Effector memory CD4-positive, alpha-beta T cell (primary cell): ENCODE data around the gene DENND2C.

ENCODE experiments used
- DNase-seq, 3 donors: peaks; one replicate each; pipeline ENCODE4 v3.0.0-alpha.2; 2020
- H3K27ac ChIP-seq: 2 replicates; pipeline ENCODE4 v1.7.0; 2013; ENCODE audit warnings: mild to moderate bottlenecking, low read length, moderate library complexity; ENCODE audit not compliant: insufficient read depth, poor library complexity, severe bottlenecking
- H3K27me3 ChIP-seq: replicated peaks from 2 replicates; pipeline ENCODE4 v1.7.0; 2013; ENCODE audit warnings: mild to moderate bottlenecking, low read length; ENCODE audit not compliant: insufficient read depth, control insufficient read depth, poor library complexity, severe bottlenecking
- H3K36me3 ChIP-seq: 2 replicates; pipeline ENCODE4 v1.7.0; 2013; ENCODE audit warnings: mild to moderate bottlenecking, low read length, moderate library complexity; ENCODE audit not compliant: control insufficient read depth, insufficient read depth
- H3K4me1 ChIP-seq: 2 replicates; pipeline ENCODE4 v1.7.0; 2013; ENCODE audit warnings: low read length, mild to moderate bottlenecking; ENCODE audit not compliant: control insufficient read depth, insufficient read depth, poor library complexity, severe bottlenecking
- H3K4me3 ChIP-seq: 2 replicates; pipeline ENCODE4 v1.7.0; 2013; ENCODE audit warnings: low read length, low read depth, mild to moderate bottlenecking; ENCODE audit not compliant: insufficient read depth, poor library complexity, severe bottlenecking
- H3K9me3 ChIP-seq: 2 replicates; pipeline ENCODE4 v1.7.0; 2013; ENCODE audit warnings: mild to moderate bottlenecking, low read length, moderate library complexity; ENCODE audit not compliant: control insufficient read depth

Gene DENND2C

DNA sequence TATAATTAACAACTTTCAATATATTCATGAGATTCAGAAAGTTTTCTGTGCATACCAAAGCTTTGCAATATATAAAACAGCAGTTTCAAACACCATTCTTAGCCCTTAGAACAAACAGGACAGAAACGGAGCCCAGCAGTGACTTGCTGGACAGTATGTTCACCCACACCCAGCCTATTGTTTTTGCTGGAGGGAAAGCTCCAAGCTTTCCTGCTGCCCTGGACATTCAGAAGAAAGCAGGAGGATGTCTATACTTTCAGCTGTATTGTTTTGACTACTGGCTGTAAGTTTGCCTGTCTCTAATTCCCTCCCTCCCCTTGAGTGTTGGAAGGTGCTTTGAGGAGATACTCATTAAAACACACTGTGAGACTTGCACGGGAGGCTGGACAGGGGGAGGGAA lies 9.6 kb downstream of the DENND2C start:
- Histone ChIP-seq H3K27me3 (no peaks in the 10 kb centered on the region), H3K4me1 (no peaks in the 10 kb centered on the region), H3K4me3 (no peak overlapping the region), H3K27ac (no peak overlapping the region), H3K36me3 (no peaks in the 10 kb centered on the region), H3K9me3 (no peaks in the 10 kb centered on the region)
- no peak for DNase-seq

DNA sequence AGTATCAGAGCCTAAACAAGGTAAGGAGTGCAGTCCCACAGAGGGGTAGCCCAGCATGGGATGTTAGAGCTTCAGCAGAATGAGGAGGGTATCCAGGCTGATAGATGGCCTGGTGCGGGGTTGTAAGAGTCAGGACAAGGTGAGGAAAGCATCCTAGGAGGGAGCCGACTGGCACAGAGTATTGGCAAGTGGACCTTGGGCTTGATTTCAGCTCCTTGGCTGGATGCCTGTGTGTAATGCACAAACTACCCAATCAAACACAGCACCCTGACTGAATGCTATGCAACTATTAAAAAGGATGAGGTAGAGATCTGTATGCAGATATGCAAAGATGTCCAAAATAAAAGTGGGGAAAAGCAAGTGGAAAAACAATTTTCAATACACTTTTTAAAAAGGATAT lies 18.0 kb downstream of the DENND2C start:
- Histone ChIP-seq H3K27ac (no peak overlapping the region), H3K36me3 (no peaks in the 10 kb centered on the region), H3K27me3 (no peaks in the 10 kb centered on the region)

GRCh38 chr1:114648503-114648902 lies 21.3 kb downstream of the DENND2C start:
- H3K9me3 ChIP-seq: no peaks in the 10 kb centered on the region
- no peaks in the 10 kb centered on the region for H3K36me3 ChIP-seq
- H3K4me3 ChIP-seq: no peak overlapping the region
- H3K27me3 ChIP-seq: no peaks in the 10 kb centered on the region
- H3K27ac ChIP-seq: no peak overlapping the region
- no peak for DNase-seq
- no peaks in the 10 kb centered on the region for H3K4me1 ChIP-seq

More for the DNA sequence above, 18.0 kb downstream of the DENND2C start:
- H3K4me3 ChIP-seq: no peak overlapping the region
- no peak for DNase-seq
- H3K9me3 ChIP-seq: no peaks in the 10 kb centered on the region
- no peaks in the 10 kb centered on the region for H3K4me1 ChIP-seq

- H3K4me3 ChIP-seq: no peak overlapping the region
- no peaks in the 10 kb centered on the region for H3K9me3 ChIP-seq
- H3K27ac ChIP-seq: no peak overlapping the region
- H3K36me3 ChIP-seq: no peaks in the 10 kb centered on the region
- no peak for DNase-seq
- H3K4me1 ChIP-seq: no peaks in the 10 kb centered on the region
- H3K27me3 ChIP-seq: no peaks in the 10 kb centered on the region
These were observed 28.5 kb downstream of the DENND2C start for GRCh38 chr1:114641377-114641776.

- no peak overlapping the region for H3K4me3 ChIP-seq
- H3K27me3 ChIP-seq: no peaks in the 10 kb centered on the region
- DNase-seq: no peak
- H3K36me3 ChIP-seq: no peaks in the 10 kb centered on the region
- no peak overlapping the region for H3K27ac ChIP-seq
- H3K9me3 ChIP-seq: no peaks in the 10 kb centered on the region
- no peaks in the 10 kb centered on the region for H3K4me1 ChIP-seq
These were observed 30.9 kb downstream of the DENND2C start for GRCh38 chr1:114638910-114639309.

GRCh38 chr1:114632427-114632826 lies 37.4 kb downstream of the DENND2C start:
- Histone ChIP-seq H3K4me1 (no peaks in the 10 kb centered on the region), H3K27ac (no peak overlapping the region), H3K4me3 (no peak overlapping the region), H3K27me3 (no peaks in the 10 kb centered on the region), H3K36me3 (no peaks in the 10 kb centered on the region), H3K9me3 (no peaks in the 10 kb centered on the region)
- no peak for DNase-seq

GRCh38 chr1:114627107-114627506 lies 42.7 kb downstream of the DENND2C start:
- Histone ChIP-seq H3K4me1 (no peaks in the 10 kb centered on the region), H3K9me3 (no peaks in the 10 kb centered on the region), H3K27ac (no peak overlapping the region), H3K36me3 (no peaks in the 10 kb centered on the region), H3K27me3 (no peaks in the 10 kb centered on the region), H3K4me3 (no peak overlapping the region)
- DNase-seq: no peak

- DNase-seq: no peak
- no peaks in the 10 kb centered on the region for H3K36me3 ChIP-seq
- no peaks in the 10 kb centered on the region for H3K27me3 ChIP-seq
- no peaks in the 10 kb centered on the region for H3K9me3 ChIP-seq
- no peak overlapping the region for H3K4me3 ChIP-seq
- H3K27ac ChIP-seq: no peak overlapping the region
- no peaks in the 10 kb centered on the region for H3K4me1 ChIP-seq
These were observed 46.5 kb downstream of the DENND2C start for GRCh38 chr1:114623364-114623763.

DNA sequence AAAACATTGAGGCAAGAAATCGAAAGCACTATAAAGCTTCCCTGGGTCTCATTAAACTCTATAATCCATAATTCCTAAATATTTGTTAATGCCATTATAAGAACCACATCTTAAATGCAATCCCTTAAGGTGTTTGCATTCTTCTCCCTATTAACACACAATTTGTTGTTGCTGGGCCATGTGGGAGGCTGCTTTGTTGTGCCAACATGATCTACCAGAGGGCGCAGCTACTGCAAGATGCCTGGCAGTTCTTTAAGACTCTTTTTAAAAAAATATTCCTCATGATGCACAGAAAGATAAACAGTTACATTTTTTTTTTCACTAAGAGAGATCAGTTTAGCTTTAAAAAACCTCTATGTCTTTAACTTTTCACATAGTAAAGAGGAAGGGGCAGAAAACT lies 49.4 kb downstream of the DENND2C start:
- Histone ChIP-seq H3K9me3 (no peaks in the 10 kb centered on the region), H3K27ac (no peak overlapping the region), H3K4me1 (no peaks in the 10 kb centered on the region), H3K36me3 (no peaks in the 10 kb centered on the region), H3K27me3 (no peaks in the 10 kb centered on the region), H3K4me3 (no peak overlapping the region)
- no peak for DNase-seq

- Histone ChIP-seq H3K4me1 (no peaks in the 10 kb centered on the region), H3K27me3 (no peaks in the 10 kb centered on the region), H3K36me3 (no peaks in the 10 kb centered on the region), H3K9me3 (no peaks in the 10 kb centered on the region), H3K4me3 (no peak overlapping the region), H3K27ac (no peak overlapping the region)
- no peak for DNase-seq
These were observed 51.2 kb downstream of the DENND2C start for GRCh38 chr1:114618606-114619005.
